A549 (cell line): ENCODE measurements around the gene MVP. TPM values are rescaled to one million over a fixed set of nuclear protein-coding genes. Genes with fewer than 3 reads are reported as not detected.

Experiments used
- ATAC-seq, 2 experiments: fragments of 200-7000 bp in 1 of 2; fragments of >200 bp in 1 of 2; cut with Nextera tagmentation in 1 of 2; cut with Tn5 transposase in 1 of 2; 3 replicates each; pipeline versions ENCODE4 v1.8.0 to v1.9.1; 2018 to 2020; ENCODE audit warnings: mild to moderate bottlenecking in 1 of 2, moderate library complexity in 1 of 2
- CTCF ChIA-PET: fragments of 300-600 bp; sonication (Branson Sonifier 250); formaldehyde crosslinking; extraction: SDS; loops from one replicate; lab custom pipeline; 2021; ENCODE audit warnings: antibody characterized with exemption, inconsistent platforms; lab: Yijun Ruan, JAX
- POLR2A ChIA-PET: fragments of 350-600 bp; formaldehyde crosslinking; extraction: SDS; loops from one replicate; lab custom pipeline; 2021; ENCODE audit warnings: antibody characterized with exemption, inconsistent platforms; lab: Yijun Ruan, JAX
- DNase-seq, 2 experiments: peaks; one replicate each; pipeline versions ENCODE4 v3.0.0 to v3.0.0-alpha.2; 2011 to 2016; ENCODE audit warnings: low read depth in 1 of 2, low spot score in 1 of 2
- FAIRE-seq: peaks from 2 replicates; lab custom pipeline; 2011; peaks lifted over from hg19 to GRCh38; lab: Jason Lieb, UNC
- H3K27ac ChIP-seq, 2 experiments: fragments of >200 bp; sonication (Bioruptor Twin); formaldehyde crosslinking; 3 replicates each; pipeline ENCODE4 v1.5.1; 2016 to 2017
- H3K4me1 ChIP-seq: fragments of >200 bp; sonication (Bioruptor Twin); formaldehyde crosslinking; 3 replicates; pipeline ENCODE4 v1.6.1; 2016
- H3K4me2 ChIP-seq: fragments of >200 bp; sonication (Bioruptor Twin); formaldehyde crosslinking; 3 replicates; pipeline ENCODE4 v1.6.1; 2016
- H3K4me3 ChIP-seq: fragments of >200 bp; sonication (Bioruptor Twin); formaldehyde crosslinking; 3 replicates; pipeline ENCODE4 v1.5.1; 2016
- H3K9me3 ChIP-seq: fragments of >200 bp; sonication (Bioruptor Twin); formaldehyde crosslinking; 3 replicates; pipeline ENCODE4 v1.6.1; 2016
- BHLHE40 ChIP-seq: IDR thresholded peaks from 2 replicates; pipeline ENCODE4 v1.6.1; 2012; ENCODE audit warnings: low read depth, low read length, inconsistent platforms
- CEBPB ChIP-seq, 2 experiments: fragments of >200 bp in 1 of 2; sonication (Bioruptor Twin) in 1 of 2; formaldehyde crosslinking in 1 of 2; IDR thresholded peaks; 2 replicates each; pipeline ENCODE4 v1.6.1; 2012 to 2016
- EHF ChIP-seq: fragments of 250-450 bp; sonication (Bioruptor Pico); IDR thresholded peaks from 2 replicates; pipeline ENCODE4 v1.5.0; 2020; ENCODE audit warnings: mild to moderate bottlenecking
- EHMT2 ChIP-seq: fragments of 200-600 bp; sonication (generic); IDR thresholded peaks from 2 replicates; pipeline ENCODE4 v1.6.1; 2016; ENCODE audit warnings: antibody characterized with exemption, low read depth, mild to moderate bottlenecking, moderate library complexity
- FOXS1 ChIP-seq: fragments of 250-450 bp; sonication (Bioruptor Pico); IDR thresholded peaks from 2 replicates; pipeline ENCODE4 v1.5.0; 2020; ENCODE audit warnings: mild to moderate bottlenecking, moderate library complexity
- GATA3 ChIP-seq: IDR thresholded peaks from 2 replicates; pipeline ENCODE4 v1.6.1; 2012; ENCODE audit warnings: borderline replicate concordance
- HEYL ChIP-seq: fragments of 250-450 bp; sonication (Bioruptor Pico); IDR thresholded peaks from 2 replicates; pipeline ENCODE4 v1.8.0; 2021; ENCODE audit warnings: mild to moderate bottlenecking, moderate library complexity
- HOXB13 ChIP-seq: fragments of 250-450 bp; sonication (Bioruptor Pico); IDR thresholded peaks from 2 replicates; pipeline ENCODE4 v1.5.0; 2020; ENCODE audit warnings: low read depth, mild to moderate bottlenecking, moderate library complexity
- JUN ChIP-seq, 2 experiments: fragments of >200 bp; sonication (Bioruptor Twin); formaldehyde crosslinking; IDR thresholded peaks; 2 replicates in 1 of 2; 3 replicates in 1 of 2; pipeline ENCODE4 v1.6.1; 2016 to 2017
- MAFK ChIP-seq: fragments of 450-650 bp; IDR thresholded peaks from 2 replicates; pipeline ENCODE4 v1.6.1; 2014; ENCODE audit not compliant: partially characterized antibody
- NPAS2 ChIP-seq: fragments of 250-450 bp; sonication (Bioruptor Pico); IDR thresholded peaks from 2 replicates; pipeline ENCODE4 v1.8.0; 2022; ENCODE audit warnings: mild to moderate bottlenecking, moderate library complexity, borderline replicate concordance
- POLR2A ChIP-seq: IDR thresholded peaks from 2 replicates; pipeline ENCODE4 v1.6.1; 2012; ENCODE audit warnings: mild to moderate bottlenecking, low read length
- RAD21 ChIP-seq, 2 experiments: fragments of >200 bp in 1 of 2; sonication (Bioruptor Twin) in 1 of 2; formaldehyde crosslinking in 1 of 2; IDR thresholded peaks in 1 of 2; conservative IDR thresholded peaks in 1 of 2; 2 replicates in 1 of 2; 3 replicates in 1 of 2; pipeline ENCODE4 v1.6.1; 2012 to 2018; ENCODE audit warnings: inconsistent platforms in 1 of 2
- SMC3 ChIP-seq: fragments of >200 bp; sonication (Bioruptor Twin); formaldehyde crosslinking; IDR thresholded peaks from 3 replicates; pipeline ENCODE4 v1.6.1; 2018; ENCODE audit warnings: inconsistent platforms
- TFCP2L1 ChIP-seq: fragments of 250-450 bp; sonication (Bioruptor Pico); IDR thresholded peaks from 2 replicates; pipeline ENCODE4 v1.5.0; 2021; ENCODE audit warnings: mild to moderate bottlenecking
- ZC3H11A ChIP-seq: fragments of 450-650 bp; IDR thresholded peaks from 2 replicates; pipeline ENCODE4 v1.6.1; 2014; ENCODE audit warnings: antibody characterized with exemption, mild to moderate bottlenecking
- ZFP36 ChIP-seq: fragments of 450-650 bp; IDR thresholded peaks from 2 replicates; pipeline ENCODE4 v1.6.1; 2014; ENCODE audit warnings: borderline replicate concordance; ENCODE audit not compliant: partially characterized antibody
- ZSCAN20 ChIP-seq: fragments of 250-450 bp; sonication (Bioruptor Pico); IDR thresholded peaks from 2 replicates; pipeline ENCODE4 v1.8.0; 2022; ENCODE audit warnings: mild to moderate bottlenecking, moderate library complexity
- WGBS: methylation state at CpG from one replicate; pipeline ENCODE4 v1.1.6; 2017; ENCODE audit errors: missing lambda C conversion rate; 5-methylcytosine and 5-hydroxymethylcytosine counted together
- polyA plus RNA-seq, 4 experiments: library from polyadenylated mRNA; depleted of rRNA in 3 of 4; stranded (reverse); fragments of >200 nt; fragmentation: RNase III in 1 of 4; extraction: RNeasy Plus Mini Kit Qiagen cat#74134 plus additional on column Dnase treatment in 1 of 4; gene quantifications; 2 replicates in 3 of 4; 3 replicates in 1 of 4; pipeline ENCODE4 v1.2.3, GENCODE V29; 2011 to 2017
- TF ChIP-seq, protein P1 (sequence below): IDR thresholded peaks from 2 replicates; pipeline ENCODE4 v1.6.1; 2012
- TF ChIP-seq, protein P2 (sequence below): fragments of >200 bp; sonication (Bioruptor Twin); formaldehyde crosslinking; IDR thresholded peaks from 3 replicates; pipeline ENCODE4 v1.6.1; 2016
- TF ChIP-seq, protein P3 (sequence below): IDR thresholded peaks from 2 replicates; pipeline ENCODE4 v1.6.1; 2012; ENCODE audit warnings: low read depth, borderline replicate concordance
- TF ChIP-seq, protein P4 (sequence below): fragments of 250-450 bp; sonication (Bioruptor Pico); IDR thresholded peaks from 2 replicates; pipeline ENCODE4 v1.5.0; 2020; ENCODE audit warnings: low read depth, mild to moderate bottlenecking, moderate library complexity
- TF ChIP-seq, protein P5 (sequence below): fragments of 200-600 bp; sonication (generic); IDR thresholded peaks from 2 replicates; pipeline ENCODE4 v1.6.1; 2016; ENCODE audit warnings: antibody characterized with exemption, mild to moderate bottlenecking, moderate library complexity
- TF ChIP-seq, protein P6 (sequence below): fragments of >200 bp; sonication (Bioruptor Twin); formaldehyde crosslinking; IDR thresholded peaks from 2 replicates; pipeline ENCODE4 v1.6.1; 2016
- TF ChIP-seq, protein P7 (sequence below): fragments of 150-350 bp; IDR thresholded peaks from 2 replicates; pipeline ENCODE4 v1.6.1; 2014; ENCODE audit warnings: low read depth, mild to moderate bottlenecking, low read length

MVP gene
- polyA plus RNA-seq, 2 of the 4 experiments (the other 2 are of a cell fraction), result 73.3 to 106 TPM

DNA sequence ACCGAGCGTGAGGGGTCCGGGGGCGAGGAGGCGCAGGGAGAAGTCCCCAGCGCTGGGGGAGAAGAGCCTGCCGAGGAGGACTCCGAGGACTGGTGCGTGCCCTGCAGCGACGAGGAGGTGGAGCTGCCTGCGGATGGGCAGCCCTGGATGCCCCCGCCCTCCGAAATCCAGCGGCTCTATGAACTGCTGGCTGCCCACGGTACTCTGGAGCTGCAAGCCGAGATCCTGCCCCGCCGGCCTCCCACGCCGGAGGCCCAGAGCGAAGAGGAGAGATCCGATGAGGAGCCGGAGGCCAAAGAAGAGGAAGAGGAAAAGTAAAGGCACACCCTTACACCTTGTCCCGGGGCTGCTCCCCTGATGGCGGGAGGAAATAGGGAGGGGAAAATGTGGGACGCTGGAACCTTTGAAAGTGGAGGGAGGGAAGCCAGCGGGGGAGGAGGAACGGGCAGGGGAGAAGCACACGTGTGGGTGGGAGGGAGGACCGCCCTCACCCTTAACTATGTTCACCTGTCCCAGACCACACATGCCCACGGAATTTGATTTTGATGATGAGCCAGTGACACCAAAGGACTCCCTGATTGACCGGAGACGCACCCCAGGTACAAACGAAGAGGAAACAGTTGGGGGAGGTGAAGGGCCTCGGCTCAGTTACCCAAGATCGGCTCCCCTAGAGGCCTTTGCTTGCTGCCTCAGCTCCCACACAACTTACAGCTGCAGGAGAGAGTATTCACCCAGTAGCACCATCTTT lies 3.4 kb upstream of the MVP start:
- Histone ChIP-seq H3K4me1 (peaks cover 46% of the 10 kb centered on the region), H3K9me3 (no peaks in the 10 kb centered on the region), H3K4me3 (peak overlapping the region; percentile 92), H3K4me2 (peak overlapping the region; percentile 97), H3K27ac (peak overlapping the region; percentile 98 to 99)
- FAIRE-seq (no peak), DNase-seq (peak; percentile 67 to 71), ATAC-seq (peak; percentile 46 to 68)
- TF ChIP-seq, protein P1, sequence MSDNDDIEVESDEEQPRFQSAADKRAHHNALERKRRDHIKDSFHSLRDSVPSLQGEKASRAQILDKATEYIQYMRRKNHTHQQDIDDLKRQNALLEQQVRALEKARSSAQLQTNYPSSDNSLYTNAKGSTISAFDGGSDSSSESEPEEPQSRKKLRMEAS, result peak; percentile 81; the same call in 1 of the 2 replicates
- TF ChIP-seq POLR2A, result peak; percentile 45; the same call in 1 of the 2 replicates
- TF ChIP-seq, protein P2, sequence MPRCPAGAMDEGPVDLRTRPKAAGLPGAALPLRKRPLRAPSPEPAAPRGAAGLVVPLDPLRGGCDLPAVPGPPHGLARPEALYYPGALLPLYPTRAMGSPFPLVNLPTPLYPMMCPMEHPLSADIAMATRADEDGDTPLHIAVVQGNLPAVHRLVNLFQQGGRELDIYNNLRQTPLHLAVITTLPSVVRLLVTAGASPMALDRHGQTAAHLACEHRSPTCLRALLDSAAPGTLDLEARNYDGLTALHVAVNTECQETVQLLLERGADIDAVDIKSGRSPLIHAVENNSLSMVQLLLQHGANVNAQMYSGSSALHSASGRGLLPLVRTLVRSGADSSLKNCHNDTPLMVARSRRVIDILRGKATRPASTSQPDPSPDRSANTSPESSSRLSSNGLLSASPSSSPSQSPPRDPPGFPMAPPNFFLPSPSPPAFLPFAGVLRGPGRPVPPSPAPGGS, result 0 out of 3 replicates have a peak, but pooled peaks have one; percentile 20
- no peak for TF ChIP-seq MAFK
- TF ChIP-seq, protein P3, sequence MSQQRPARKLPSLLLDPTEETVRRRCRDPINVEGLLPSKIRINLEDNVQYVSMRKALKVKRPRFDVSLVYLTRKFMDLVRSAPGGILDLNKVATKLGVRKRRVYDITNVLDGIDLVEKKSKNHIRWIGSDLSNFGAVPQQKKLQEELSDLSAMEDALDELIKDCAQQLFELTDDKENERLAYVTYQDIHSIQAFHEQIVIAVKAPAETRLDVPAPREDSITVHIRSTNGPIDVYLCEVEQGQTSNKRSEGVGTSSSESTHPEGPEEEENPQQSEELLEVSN, result peak; percentile 55; the same call in 1 of the 2 replicates
- TF ChIP-seq EHF, result no peak
- TF ChIP-seq CEBPB (IDR thresholded peaks at IDR 0.05), result 0 out of 4 replicates have a peak, but pooled peaks of 1 of the 2 experiments have one; percentile 5
- TF ChIP-seq, protein P4, sequence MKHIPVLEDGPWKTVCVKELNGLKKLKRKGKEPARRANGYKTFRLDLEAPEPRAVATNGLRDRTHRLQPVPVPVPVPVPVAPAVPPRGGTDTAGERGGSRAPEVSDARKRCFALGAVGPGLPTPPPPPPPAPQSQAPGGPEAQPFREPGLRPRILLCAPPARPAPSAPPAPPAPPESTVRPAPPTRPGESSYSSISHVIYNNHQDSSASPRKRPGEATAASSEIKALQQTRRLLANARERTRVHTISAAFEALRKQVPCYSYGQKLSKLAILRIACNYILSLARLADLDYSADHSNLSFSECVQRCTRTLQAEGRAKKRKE (CRISPR knock-in tag), result no peak
- TF ChIP-seq RAD21 (conservative IDR thresholded peaks at IDR 0.05 in 1 of 2, IDR thresholded peaks at IDR 0.05 in 1 of 2), result 0 out of 5 replicates have a peak, but pooled peaks of 1 of the 2 experiments have one; percentile 8
- no peak for TF ChIP-seq ZC3H11A
- ChIA-PET CTCF (interaction anchor here (0.6 to 24.4 kb wide), 15 partner anchors 9 to 189 kb away, joined by 3 to 568 read pairs (median 4); partner anchors contain the start of genes ASPHD1, KIF22 and MAZ), POLR2A (interaction anchor here (0.7 to 2.1 kb wide), 3 partner anchors 11 to 32 kb away, joined by 3 to 13 read pairs (median 4); partner anchors contain the start of genes KIF22 and MAZ)
- WGBS, result 2% methylated on average over 34 of the region's 37 CpGs

DNA sequence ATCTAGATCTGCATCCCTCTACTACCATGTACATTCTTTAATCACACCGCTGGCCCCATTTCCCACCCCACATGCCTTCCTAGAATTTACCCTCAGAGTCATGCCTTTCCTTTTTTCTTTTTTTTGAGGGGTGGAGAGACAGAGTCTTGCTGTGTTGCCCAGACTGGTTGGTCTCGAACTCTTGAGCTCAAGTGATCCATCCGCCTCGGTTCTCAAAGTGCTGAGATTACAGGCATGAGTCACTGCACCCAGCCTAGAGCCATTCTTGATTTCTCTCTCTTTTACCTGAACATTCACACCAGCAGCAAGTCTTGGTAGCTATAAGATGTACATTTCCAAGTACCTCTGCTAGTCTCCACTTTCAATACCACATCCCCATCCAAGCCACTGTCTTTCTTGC lies 2.2 kb upstream of the MVP start:
- CTCF ChIA-PET, result interaction anchor here (0.7 to 24.4 kb wide), 12 partner anchors 11 to 213 kb away, joined by 3 to 568 read pairs (median 10); partner anchors contain the start of genes CDIPT, KIF22, MAZ and TLCD3B
- peak overlapping the region; percentile 97 for H3K4me2 ChIP-seq
- DNase-seq (no peak), ATAC-seq (no peak), FAIRE-seq (no peak)
- H3K9me3 ChIP-seq, result no peaks in the 10 kb centered on the region
- POLR2A ChIA-PET, result interaction anchor here (0.6 to 0.7 kb wide), 2 partner anchors 15 to 190 kb away, joined by 3 to 5 read pairs; no protein-coding TSS in a partner anchor
- no peak overlapping the region for H3K4me3 ChIP-seq
- H3K27ac ChIP-seq, result peak overlapping the region in 1 of 2 experiments; percentile 98; a peak in 2 of 6 replicates
- H3K4me1 ChIP-seq, result peaks cover 50% of the 10 kb centered on the region
- 86% methylated on average over 4 of the region's 4 CpGs for WGBS
- no peak for TF ChIP-seq FOXS1 (CRISPR knock-in tag)
- TF ChIP-seq EHMT2, result no peak
- TF ChIP-seq HOXB13, result no peak
- TF ChIP-seq, protein P5, sequence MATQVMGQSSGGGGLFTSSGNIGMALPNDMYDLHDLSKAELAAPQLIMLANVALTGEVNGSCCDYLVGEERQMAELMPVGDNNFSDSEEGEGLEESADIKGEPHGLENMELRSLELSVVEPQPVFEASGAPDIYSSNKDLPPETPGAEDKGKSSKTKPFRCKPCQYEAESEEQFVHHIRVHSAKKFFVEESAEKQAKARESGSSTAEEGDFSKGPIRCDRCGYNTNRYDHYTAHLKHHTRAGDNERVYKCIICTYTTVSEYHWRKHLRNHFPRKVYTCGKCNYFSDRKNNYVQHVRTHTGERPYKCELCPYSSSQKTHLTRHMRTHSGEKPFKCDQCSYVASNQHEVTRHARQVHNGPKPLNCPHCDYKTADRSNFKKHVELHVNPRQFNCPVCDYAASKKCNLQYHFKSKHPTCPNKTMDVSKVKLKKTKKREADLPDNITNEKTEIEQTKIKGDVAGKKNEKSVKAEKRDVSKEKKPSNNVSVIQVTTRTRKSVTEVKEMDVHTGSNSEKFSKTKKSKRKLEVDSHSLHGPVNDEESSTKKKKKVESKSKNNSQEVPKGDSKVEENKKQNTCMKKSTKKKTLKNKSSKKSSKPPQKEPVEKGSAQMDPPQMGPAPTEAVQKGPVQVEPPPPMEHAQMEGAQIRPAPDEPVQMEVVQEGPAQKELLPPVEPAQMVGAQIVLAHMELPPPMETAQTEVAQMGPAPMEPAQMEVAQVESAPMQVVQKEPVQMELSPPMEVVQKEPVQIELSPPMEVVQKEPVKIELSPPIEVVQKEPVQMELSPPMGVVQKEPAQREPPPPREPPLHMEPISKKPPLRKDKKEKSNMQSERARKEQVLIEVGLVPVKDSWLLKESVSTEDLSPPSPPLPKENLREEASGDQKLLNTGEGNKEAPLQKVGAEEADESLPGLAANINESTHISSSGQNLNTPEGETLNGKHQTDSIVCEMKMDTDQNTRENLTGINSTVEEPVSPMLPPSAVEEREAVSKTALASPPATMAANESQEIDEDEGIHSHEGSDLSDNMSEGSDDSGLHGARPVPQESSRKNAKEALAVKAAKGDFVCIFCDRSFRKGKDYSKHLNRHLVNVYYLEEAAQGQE, result no peak
- no peak for TF ChIP-seq ZFP36
- TF ChIP-seq, protein P4 (CRISPR knock-in tag), result no peak
- no peak for TF ChIP-seq HEYL (CRISPR knock-in tag)
- TF ChIP-seq, protein P6, sequence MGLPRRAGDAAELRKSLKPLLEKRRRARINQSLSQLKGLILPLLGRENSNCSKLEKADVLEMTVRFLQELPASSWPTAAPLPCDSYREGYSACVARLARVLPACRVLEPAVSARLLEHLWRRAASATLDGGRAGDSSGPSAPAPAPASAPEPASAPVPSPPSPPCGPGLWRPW, result no peak
- TF ChIP-seq BHLHE40, result no peak
- no peak for TF ChIP-seq SMC3
- TF ChIP-seq, protein P7, sequence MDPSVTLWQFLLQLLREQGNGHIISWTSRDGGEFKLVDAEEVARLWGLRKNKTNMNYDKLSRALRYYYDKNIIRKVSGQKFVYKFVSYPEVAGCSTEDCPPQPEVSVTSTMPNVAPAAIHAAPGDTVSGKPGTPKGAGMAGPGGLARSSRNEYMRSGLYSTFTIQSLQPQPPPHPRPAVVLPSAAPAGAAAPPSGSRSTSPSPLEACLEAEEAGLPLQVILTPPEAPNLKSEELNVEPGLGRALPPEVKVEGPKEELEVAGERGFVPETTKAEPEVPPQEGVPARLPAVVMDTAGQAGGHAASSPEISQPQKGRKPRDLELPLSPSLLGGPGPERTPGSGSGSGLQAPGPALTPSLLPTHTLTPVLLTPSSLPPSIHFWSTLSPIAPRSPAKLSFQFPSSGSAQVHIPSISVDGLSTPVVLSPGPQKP, result no peak
- TF ChIP-seq NPAS2 (CRISPR knock-in tag), result no peak
- no peak for TF ChIP-seq TFCP2L1 (CRISPR knock-in tag)
- TF ChIP-seq GATA3, result no peak
- no peak for TF ChIP-seq JUN (IDR thresholded peaks at IDR 0.05)
- TF ChIP-seq ZSCAN20, result no peak
